ENCODE measurements around the gene ORMDL1. TPM values are rescaled to one million over a fixed set of nuclear protein-coding genes. Genes with fewer than 3 reads are reported as not detected.

Gene ORMDL1
- total and polyA plus RNA-seq, 2 of the 13 experiments (the other 11 are each of a cell fraction or from before 2014, with no cell fraction given): 67.5 to 160 TPM

- TF ChIP-seq ZNF276 (CRISPR knock-in tag; IDR thresholded peaks at IDR 0.05; ENCODE audit: low read depth) (peak; percentile 81), FOSL2 (CRISPR knock-in tag; IDR thresholded peaks at IDR 0.05) (peak; percentile 31), RFX1 (IDR thresholded peaks at IDR 0.05) (no peak; the same call in 1 of the 2 replicates), ZMAT3 (CRISPR knock-in tag; conservative IDR thresholded peaks at IDR 0.05) (peak; percentile 99), MAF1 (CRISPR knock-in tag; IDR thresholded peaks at IDR 0.05; ENCODE audit: borderline replicate concordance) (peak; percentile 93), THAP11 (CRISPR knock-in tag; IDR thresholded peaks at IDR 0.05) (peak; percentile 86), KAT8 (CRISPR knock-in tag; IDR thresholded peaks at IDR 0.05) (peak; percentile 94), GMEB2 (CRISPR knock-in tag; IDR thresholded peaks at IDR 0.05; ENCODE audit: low read depth) (peak; percentile 90; the same call in 1 of the 2 replicates), ZNF687 (CRISPR knock-in tag; IDR thresholded peaks at IDR 0.05) (peak; percentile 99), REL (CRISPR knock-in tag; conservative IDR thresholded peaks at IDR 0.05) (peak; percentile 97), NCOR1 (IDR thresholded peaks at IDR 0.05; ENCODE audit: borderline replicate concordance, low read length) (peak; percentile 38; the same call in 1 of the 2 replicates), FUBP1 (CRISPR knock-in tag; IDR thresholded peaks at IDR 0.05; ENCODE audit: borderline replicate concordance) (peak; percentile 89; the same call in 1 of the 2 replicates), NBN (conservative IDR thresholded peaks at IDR 0.05) (no peak), GZF1 (CRISPR knock-in tag; IDR thresholded peaks at IDR 0.05) (peak; percentile 88; the same call in 1 of the 2 replicates), NFYC (CRISPR knock-in tag; IDR thresholded peaks at IDR 0.05) (peak; percentile 98), DMAP1 (CRISPR knock-in tag; IDR thresholded peaks at IDR 0.05) (peak; percentile 98), ARNT (IDR thresholded peaks at IDR 0.05) (no peak), TBX2 (CRISPR knock-in tag; IDR thresholded peaks at IDR 0.05; ENCODE audit: borderline replicate concordance) (peak; percentile 97), ZNF414 (CRISPR knock-in tag; IDR thresholded peaks at IDR 0.05) (peak; percentile 72; the same call in 1 of the 2 replicates)
These were observed at the start of gene ORMDL1, which contains the start of gene PMS1 (continued) for GRCh38 chr2:189783927-189784867.
